GM19395 (cell line): ENCODE data around the gene SENP1.
"Not testable (repeated sequence)": the region's sequence is repeated elsewhere in the genome, so short reads cannot be mapped to it uniquely, and the experiment has no call there.

Source experiments
- ATAC-seq: cut with Tn5 transposase; IDR thresholded peaks from one replicate; pipeline ENCODE4 v1.9.1; 2021; ENCODE audit warnings: mild to moderate bottlenecking, moderate library complexity; ENCODE audit not compliant: unreplicated experiment

Gene SENP1

GRCh38 chr12:48105867-48106680 is at the start of gene SENP1:
Gene SENP1 (minus strand): TSS chr12:48106079. CDS start chr12:48101472, 4,607 bp downstream.
- peak; percentile 73 for ATAC-seq

GRCh38 chr12:48151103-48151771 is 45.4 kb upstream of the SENP1 start:
- no peak for ATAC-seq

GRCh38 chr12:48145981-48146380 is 40.1 kb upstream of the SENP1 start:
- ATAC-seq: no peak

- ATAC-seq: no peak
Observed at GRCh38 chr12:48143898-48144297, 38.0 kb upstream of the SENP1 start.

- no peak for ATAC-seq
Observed at GRCh38 chr12:48142818-48143674, 37.2 kb upstream of the SENP1 start.

- ATAC-seq: no peak
Observed at GRCh38 chr12:48135027-48135426, 29.1 kb upstream of the SENP1 start.

GRCh38 chr12:48132826-48133225 is 26.9 kb upstream of the SENP1 start:
- ATAC-seq: no peak

GRCh38 chr12:48131517-48131916 is 25.6 kb upstream of the SENP1 start:
- ATAC-seq: no peak

- no peak for ATAC-seq
Observed at GRCh38 chr12:48129376-48129775, 23.5 kb upstream of the SENP1 start.

GRCh38 chr12:48128800-48129199 is 22.9 kb upstream of the SENP1 start:
- no peak for ATAC-seq

- no peak for ATAC-seq
Observed at GRCh38 chr12:48126953-48127630, 21.2 kb upstream of the SENP1 start.

GRCh38 chr12:48125985-48126384 is 20.1 kb upstream of the SENP1 start:
- ATAC-seq: no peak

- ATAC-seq: not testable (repeated sequence)
Observed at GRCh38 chr12:48125542-48125941, 19.7 kb upstream of the SENP1 start.

- no peak for ATAC-seq
Observed at GRCh38 chr12:48123169-48123568, 17.3 kb upstream of the SENP1 start.

GRCh38 chr12:48122065-48122834 is 16.4 kb upstream of the SENP1 start:
- ATAC-seq: no peak

- no peak for ATAC-seq
Observed at GRCh38 chr12:48121522-48121921, 15.6 kb upstream of the SENP1 start.

GRCh38 chr12:48119834-48120195 is 13.9 kb upstream of the SENP1 start:
- peak; percentile 1 for ATAC-seq

GRCh38 chr12:48119078-48119833 is 13.4 kb upstream of the SENP1 start, which contains the start of gene PFKM:
Gene PFKM (plus strand): TSS chr12:48119364. CDS start chr12:48122775, 3,411 bp downstream.
- ATAC-seq: peak; percentile 100

GRCh38 chr12:48118284-48118871 is 12.5 kb upstream of the SENP1 start:
- ATAC-seq: no peak
